Ovary (tissue), 3 donors: ENCODE data around the gene TMEM186.

Experiments
- CTCF ChIP-seq, 3 donors: fragments of 450-650 bp in 2 of 3; fragments of 200-600 bp in 1 of 3; IDR thresholded peaks; one replicate each; pipeline versions ENCODE4 v1.5.1 to v1.8.0; 2016 to 2022; ENCODE audit warnings: antibody characterized with exemption in 3 of 3, mild to moderate bottlenecking in 1 of 3
- EP300 ChIP-seq: sonication (generic); formaldehyde crosslinking; IDR thresholded peaks from one replicate; pipeline ENCODE4 v1.6.1; 2017; ENCODE audit warnings: antibody characterized with exemption
- POLR2A ChIP-seq: fragments of 450-650 bp; IDR thresholded peaks from one replicate; pipeline ENCODE4 v1.6.1; 2017; ENCODE audit warnings: antibody characterized with exemption, mild to moderate bottlenecking, moderate library complexity
- donor health status: DM: no; HTN: no; CAD: no.

- no peak for TF ChIP-seq CTCF (IDR thresholded peaks at IDR 0.05)
- TF ChIP-seq POLR2A = no peak
- no peak for TF ChIP-seq EP300
Measured at GRCh38 chr16:8782673-8783072, 14.8 kb downstream of the TMEM186 start.
